Peyer's patch (tissue), 4 donors: ENCODE results near the gene PLXNB2. TPM values are rescaled to one million over a fixed set of nuclear protein-coding genes. Genes with fewer than 3 reads are reported as not detected.
A peak's percentile ranks its signal among the peaks of the same experiment; 100 is the strongest.

ENCODE experiments used
- DNase-seq, 3 donors: peaks; one replicate each; pipeline ENCODE4 v3.0.0-alpha.2; 2017 to 2019
- H3K27ac ChIP-seq, 4 donors: fragments of 200-600 bp; sonication (generic); one replicate each; pipeline ENCODE4 v1.5.1; 2016 to 2019
- H3K27me3 ChIP-seq, 2 donors: fragments of 200-600 bp; sonication (generic); one replicate each; pipeline ENCODE4 v1.5.1; 2019
- H3K36me3 ChIP-seq, 3 donors: fragments of 200-600 bp; sonication (generic); one replicate each; pipeline ENCODE4 v1.5.1; 2016 to 2019
- H3K4me1 ChIP-seq, 4 donors: fragments of 200-600 bp; sonication (generic); one replicate each; pipeline ENCODE4 v1.5.1; 2016 to 2019
- H3K4me3 ChIP-seq, 4 donors: fragments of 200-600 bp; sonication (generic); 1 replicate in 3 of 4; 2 replicates in 1 of 4; pipeline ENCODE4 v1.5.1; 2016 to 2019; ENCODE audit warnings: mild to moderate bottlenecking in 1 of 4
- H3K9me3 ChIP-seq, 4 donors: fragments of 200-600 bp; sonication (generic); one replicate each; pipeline ENCODE4 v1.5.1; 2016 to 2019; ENCODE audit warnings: mild to moderate bottlenecking in 1 of 4
- POLR2A ChIP-seq, 2 donors: fragments of 450-650 bp; IDR thresholded peaks; one replicate each; pipeline ENCODE4 v1.5.1; 2017; ENCODE audit warnings: antibody characterized with exemption in 2 of 2, mild to moderate bottlenecking in 2 of 2, moderate library complexity in 2 of 2
- total RNA-seq, 4 donors: library from RNA; depleted of rRNA; stranded (reverse); fragments of >200 nt; gene quantifications; one replicate each; pipeline ENCODE4 v1.1.0, GENCODE V29; 2016
- TF ChIP-seq, protein P1 (sequence below), 6 experiments: fragments of 450-650 bp in 4 of 6; fragments of 200-600 bp in 2 of 6; sonication (generic) in 1 of 6; IDR thresholded peaks; one replicate each; pipeline ENCODE4 v1.5.1; 2017 to 2019; ENCODE audit warnings: antibody characterized with exemption in 6 of 6, mild to moderate bottlenecking in 3 of 6, moderate library complexity in 1 of 6

PLXNB2 gene
- total RNA-seq, 4 donors from 2014 or later = 182 to 597 (median 307) TPM

DNA sequence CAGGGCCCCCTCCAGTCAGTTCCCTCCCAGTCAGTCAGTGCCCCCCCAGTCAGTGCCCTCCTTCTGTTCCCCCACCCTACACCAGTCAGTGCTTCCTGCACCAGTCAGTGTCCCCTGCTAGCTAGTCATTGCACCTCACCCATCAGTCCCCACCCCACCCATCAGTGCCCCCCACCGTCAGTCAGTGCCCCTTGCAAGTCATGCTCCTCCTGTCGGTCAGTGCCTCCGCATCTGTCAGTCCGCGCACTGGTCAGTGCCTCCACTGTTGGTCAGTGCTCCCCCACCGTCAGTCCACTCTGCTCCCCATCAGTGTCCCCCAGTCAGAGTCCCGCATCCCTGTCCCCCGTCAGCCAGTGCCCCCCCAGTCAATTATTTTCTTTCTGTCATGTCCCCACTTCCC is 39.0 kb upstream of the PLXNB2 start:
- TF ChIP-seq, protein P1, sequence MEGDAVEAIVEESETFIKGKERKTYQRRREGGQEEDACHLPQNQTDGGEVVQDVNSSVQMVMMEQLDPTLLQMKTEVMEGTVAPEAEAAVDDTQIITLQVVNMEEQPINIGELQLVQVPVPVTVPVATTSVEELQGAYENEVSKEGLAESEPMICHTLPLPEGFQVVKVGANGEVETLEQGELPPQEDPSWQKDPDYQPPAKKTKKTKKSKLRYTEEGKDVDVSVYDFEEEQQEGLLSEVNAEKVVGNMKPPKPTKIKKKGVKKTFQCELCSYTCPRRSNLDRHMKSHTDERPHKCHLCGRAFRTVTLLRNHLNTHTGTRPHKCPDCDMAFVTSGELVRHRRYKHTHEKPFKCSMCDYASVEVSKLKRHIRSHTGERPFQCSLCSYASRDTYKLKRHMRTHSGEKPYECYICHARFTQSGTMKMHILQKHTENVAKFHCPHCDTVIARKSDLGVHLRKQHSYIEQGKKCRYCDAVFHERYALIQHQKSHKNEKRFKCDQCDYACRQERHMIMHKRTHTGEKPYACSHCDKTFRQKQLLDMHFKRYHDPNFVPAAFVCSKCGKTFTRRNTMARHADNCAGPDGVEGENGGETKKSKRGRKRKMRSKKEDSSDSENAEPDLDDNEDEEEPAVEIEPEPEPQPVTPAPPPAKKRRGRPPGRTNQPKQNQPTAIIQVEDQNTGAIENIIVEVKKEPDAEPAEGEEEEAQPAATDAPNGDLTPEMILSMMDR (IDR thresholded peaks at IDR 0.05) = no peak
- no peak for TF ChIP-seq POLR2A (IDR thresholded peaks at IDR 0.05)
- no peaks in the 10 kb centered on the region for H3K27me3 ChIP-seq
- no peak overlapping the region for H3K27ac ChIP-seq
- DNase-seq = no peak
- H3K4me3 ChIP-seq = no peak overlapping the region
- no peaks in the 10 kb centered on the region for H3K9me3 ChIP-seq
- peaks cover 0 to 20% (median 4%) of the 10 kb centered on the region in 4 donors for H3K4me1 ChIP-seq
- peaks cover 0 to 7% (median 0%) of the 10 kb centered on the region in 3 donors for H3K36me3 ChIP-seq

DNA sequence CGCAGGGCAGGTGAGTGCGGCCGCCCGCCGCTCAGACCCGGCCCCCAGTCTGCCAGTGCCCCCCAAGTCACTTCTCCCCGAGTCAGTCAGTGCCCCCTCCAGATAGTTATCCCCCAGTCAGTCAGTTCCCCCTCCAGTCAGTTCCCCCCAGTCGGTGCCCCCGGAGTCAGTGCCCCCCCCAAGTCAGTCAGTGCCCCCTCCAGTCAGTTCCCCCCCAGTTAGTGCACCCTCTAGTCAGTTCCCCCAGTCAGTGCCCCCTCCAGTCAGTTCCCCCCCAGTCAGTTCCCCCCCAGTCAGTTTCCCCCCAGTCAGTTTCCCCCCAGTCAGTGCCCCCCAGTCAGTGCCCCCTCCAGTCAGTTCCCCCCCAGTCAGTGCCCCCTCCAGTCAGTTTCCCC is 36.1 kb upstream of the PLXNB2 start:
- Histone ChIP-seq H3K9me3 (no peaks in the 10 kb centered on the region), H3K27me3 (no peaks in the 10 kb centered on the region), H3K36me3 (peaks cover 0 to 5% (median 0%) of the 10 kb centered on the region in 3 donors), H3K27ac (peak overlapping the region; percentile 89 to 93 (median 90)), H3K4me1 (peaks cover 0 to 20% (median 4%) of the 10 kb centered on the region in 4 donors), H3K4me3 (peak overlapping the region; percentile 96 to 100 (median 98))
- TF ChIP-seq POLR2A (IDR thresholded peaks at IDR 0.05) = no peak
- TF ChIP-seq, protein P1 (IDR thresholded peaks at IDR 0.05) = no peak
- no peak for DNase-seq

DNA sequence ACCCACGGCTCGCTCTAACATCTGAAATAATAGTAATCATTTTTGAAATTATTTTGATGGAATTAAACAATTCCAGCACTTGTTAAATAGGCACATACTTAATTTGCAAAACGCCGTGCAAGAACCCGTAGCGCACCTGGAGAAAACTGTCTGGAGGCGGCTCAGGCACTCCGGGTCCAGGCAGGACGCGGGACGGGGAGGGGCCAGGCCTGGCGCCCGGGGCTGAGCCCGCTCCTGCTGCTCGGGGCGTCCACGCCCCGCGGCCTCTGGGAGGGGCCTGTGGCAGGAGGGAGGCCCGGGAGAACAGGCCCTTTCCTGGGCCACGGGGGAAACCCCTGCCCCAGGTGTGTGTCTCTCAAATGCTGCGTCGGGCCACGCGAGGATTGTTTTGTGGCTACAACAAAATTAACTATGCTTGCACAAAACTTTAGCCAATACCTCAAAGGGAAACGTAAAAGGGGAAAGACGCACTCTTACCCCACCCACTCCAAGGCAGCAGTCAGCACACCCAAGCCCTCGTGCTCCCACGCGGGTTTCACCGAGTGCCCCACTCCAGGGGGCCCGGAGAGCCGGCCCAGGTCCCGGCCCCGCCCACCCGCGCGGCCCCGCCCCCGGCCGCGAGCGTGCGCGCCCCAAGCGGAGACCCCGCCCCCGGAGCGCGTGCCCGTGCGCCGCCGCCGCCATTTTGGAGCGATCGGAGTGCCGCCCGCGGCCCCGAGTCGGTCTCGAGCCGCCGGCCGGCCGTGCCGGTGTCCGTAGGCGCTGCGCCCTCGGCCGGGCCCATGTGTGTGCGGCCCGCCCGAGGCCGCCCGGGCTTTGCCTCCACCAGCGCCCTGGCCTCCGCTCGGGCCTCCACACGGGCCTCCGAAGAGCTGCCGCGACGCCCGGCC is 35.5 kb upstream of the PLXNB2 start, which contains the start of gene PPP6R2:
Gene PPP6R2 (plus strand): TSS at position 677 of the 890 bp plus-strand sequence. CDS start 50,582 bp downstream, outside the sequence.
- DNase-seq = peak; percentile 84 to 93 (median 91)
- peak within 1 kb of the TSS; percentile 96 to 100 (median 98) for H3K4me3 ChIP-seq
- TF ChIP-seq POLR2A (IDR thresholded peaks at IDR 0.05) = peak in 1 of 2 donors; percentile 49
- TF ChIP-seq, protein P1 (IDR thresholded peaks at IDR 0.05) = peak in 2 of 6 experiments; percentile 7 to 16
- H3K4me1 ChIP-seq = peaks cover 0 to 20% (median 4%) of the 10 kb centered on the region in 4 donors
- H3K9me3 ChIP-seq = no peaks in the 10 kb centered on the region
- H3K27me3 ChIP-seq = no peaks in the 10 kb centered on the region
- peak within 1 kb of the TSS; percentile 89 to 93 (median 90) for H3K27ac ChIP-seq
- H3K36me3 ChIP-seq = peaks cover 0 to 5% (median 0%) of the 10 kb centered on the region in 3 donors

DNA sequence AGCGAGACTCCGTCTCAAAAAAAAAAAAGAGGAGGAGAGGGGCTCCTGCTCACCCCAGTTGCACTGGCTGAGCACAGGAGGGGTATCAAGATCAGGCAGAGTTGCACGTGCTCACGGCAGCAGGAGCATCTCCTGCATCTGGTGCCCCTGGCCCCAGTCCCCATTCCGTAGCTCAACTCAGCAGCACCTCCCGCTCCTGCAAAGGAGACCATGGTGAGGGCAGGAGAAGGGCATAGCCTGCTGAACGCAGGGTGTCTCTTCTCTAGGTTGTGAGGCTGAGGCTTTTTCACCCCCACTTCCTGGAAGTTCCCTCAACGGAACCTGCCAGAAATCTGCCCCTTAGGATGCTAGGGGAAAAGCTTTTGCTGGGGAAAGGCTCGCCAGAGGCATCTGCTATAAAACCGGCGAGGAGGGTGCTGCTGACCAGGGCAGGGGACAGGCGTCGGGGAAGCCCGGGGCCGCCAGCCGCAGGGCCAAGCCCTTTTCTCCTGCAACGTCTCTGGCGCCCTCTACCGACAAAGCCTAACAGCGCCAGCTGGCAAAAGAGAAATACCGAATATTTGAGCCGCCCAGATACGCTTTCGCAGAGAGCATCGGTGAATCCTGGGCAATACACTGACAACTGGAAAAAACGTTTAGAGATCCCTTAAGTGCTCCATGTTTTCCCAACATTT is 34.7 kb upstream of the PLXNB2 start:
- H3K4me3 ChIP-seq = peak overlapping the region; percentile 96 to 100 (median 98)
- H3K4me1 ChIP-seq = peaks cover 0 to 14% (median 4%) of the 10 kb centered on the region in 4 donors
- H3K36me3 ChIP-seq = peaks cover 0 to 5% (median 0%) of the 10 kb centered on the region in 3 donors
- TF ChIP-seq, protein P1 (IDR thresholded peaks at IDR 0.05) = peak; percentile 96 to 99 (median 98)
- TF ChIP-seq POLR2A (IDR thresholded peaks at IDR 0.05) = peak in 1 of 2 donors; percentile 11
- DNase-seq = peak; percentile 89 to 95 (median 92)
- no peaks in the 10 kb centered on the region for H3K27me3 ChIP-seq
- peak overlapping the region; percentile 89 to 93 (median 90) for H3K27ac ChIP-seq
- no peaks in the 10 kb centered on the region for H3K9me3 ChIP-seq
